Stimulated activated CD4-positive, alpha-beta T cell treated with anti-CD3 and anti-CD28 coated beads, Interleukin-15, amount 100 ng/mL, for 1 hour (primary cell): ENCODE data around the gene CCL14.

Experiments used
- DNase-seq, 2 donors: peaks; one replicate each; pipeline ENCODE4 v3.0.0-alpha.2; 2020; ENCODE audit warnings: low read depth in 1 of 2, low spot score in 1 of 2

CCL14 gene

GRCh38 chr17:35991075-35991474 is 4.5 kb upstream of the CCL14 start:
- no peak for DNase-seq

DNA sequence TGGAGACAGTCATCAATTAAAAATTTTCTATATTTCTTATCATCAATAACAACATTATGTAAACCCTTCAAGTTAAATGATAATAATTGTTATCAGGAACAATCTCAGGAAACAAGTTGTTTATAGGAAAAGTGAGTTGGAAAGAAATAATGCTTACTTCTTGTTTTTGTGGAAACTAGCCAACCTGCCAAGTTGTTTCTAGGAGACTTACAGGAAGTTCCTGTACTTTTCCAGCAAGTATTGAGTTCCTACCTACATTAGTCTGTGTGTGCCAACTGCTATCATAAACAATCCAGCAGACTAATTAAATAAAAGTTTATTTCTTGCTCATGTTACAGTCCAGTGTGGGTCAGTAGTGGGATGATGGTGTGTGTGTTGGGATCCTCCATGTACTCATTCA is 1.6 kb upstream of the CCL14 start:
- no peak for DNase-seq

DNA sequence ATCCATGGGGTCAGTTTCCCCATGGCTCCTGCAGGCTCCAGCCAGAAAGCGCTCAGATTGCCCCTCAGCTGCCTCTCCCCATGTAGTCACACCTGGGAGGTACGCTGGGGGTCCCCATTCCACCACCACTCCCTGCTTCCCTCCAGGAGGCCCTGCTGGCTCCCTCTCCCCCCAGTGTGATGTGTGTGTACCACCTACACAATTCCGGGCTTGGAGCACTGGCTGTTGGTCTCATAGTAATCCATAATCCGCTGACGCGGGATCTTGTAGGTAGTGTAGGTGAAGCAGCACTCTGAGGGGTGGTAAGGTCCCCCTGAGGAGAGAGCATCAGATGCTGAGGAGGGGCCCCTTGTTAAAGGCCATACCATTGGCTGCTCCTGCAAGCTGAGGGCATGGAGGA is 2.4 kb downstream of the CCL14 start:
- DNase-seq, result no peak

- no peak for DNase-seq
Observed at GRCh38 chr17:35982409-35983191, 3.9 kb downstream of the CCL14 start.

- no peak for DNase-seq
Observed at GRCh38 chr17:35981908-35982330, 4.6 kb downstream of the CCL14 start.

GRCh38 chr17:35981246-35981645 is 5.3 kb downstream of the CCL14 start, which contains the start of gene CCL16:
Gene CCL16 (minus strand): TSS chr17:35981497. CDS start chr17:35981420, 77 bp downstream.
- no peak for DNase-seq

DNA sequence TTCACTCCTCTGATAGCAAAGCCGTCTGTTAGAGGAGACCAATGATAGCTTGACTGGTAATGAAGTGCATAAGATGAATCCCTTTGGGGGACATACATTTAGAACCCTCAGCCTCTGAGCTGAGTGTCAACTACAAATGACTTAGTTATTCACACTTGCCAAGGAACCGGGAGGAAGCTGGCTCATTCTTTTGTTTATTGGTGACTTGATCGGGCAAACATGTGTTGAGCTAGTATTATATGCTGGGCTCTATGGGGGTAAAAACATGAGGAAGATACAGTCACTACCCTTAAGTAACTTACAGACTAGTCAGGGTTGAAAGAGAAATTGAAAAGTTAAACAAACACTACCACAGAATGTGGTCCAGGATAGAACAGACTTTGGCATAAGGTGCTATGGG is 8.2 kb downstream of the CCL14 start:
- no peak for DNase-seq

DNA sequence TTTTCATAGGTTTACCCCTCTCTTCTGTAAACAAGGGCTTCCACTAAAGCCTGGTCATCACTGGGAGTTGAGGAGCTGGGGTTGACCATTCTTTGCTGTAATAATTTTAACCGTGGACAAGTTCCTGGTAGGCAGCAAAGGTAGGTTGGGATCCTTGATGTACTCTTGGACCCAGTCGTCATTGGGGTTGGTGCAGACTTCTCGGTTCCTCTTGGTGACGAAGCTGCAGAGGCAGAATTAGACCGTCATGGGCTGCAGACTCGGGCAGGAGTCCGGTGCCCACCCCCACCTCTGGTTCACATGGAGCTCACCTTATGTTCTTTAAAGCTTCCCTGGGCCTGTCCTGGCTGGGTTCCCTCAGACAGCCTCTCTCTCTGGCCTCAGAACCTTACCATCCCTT is 9.0 kb downstream of the CCL14 start:
- no peak for DNase-seq

GRCh38 chr17:35973333-35974260 is 12.9 kb downstream of the CCL14 start:
- DNase-seq, result no peak

DNA sequence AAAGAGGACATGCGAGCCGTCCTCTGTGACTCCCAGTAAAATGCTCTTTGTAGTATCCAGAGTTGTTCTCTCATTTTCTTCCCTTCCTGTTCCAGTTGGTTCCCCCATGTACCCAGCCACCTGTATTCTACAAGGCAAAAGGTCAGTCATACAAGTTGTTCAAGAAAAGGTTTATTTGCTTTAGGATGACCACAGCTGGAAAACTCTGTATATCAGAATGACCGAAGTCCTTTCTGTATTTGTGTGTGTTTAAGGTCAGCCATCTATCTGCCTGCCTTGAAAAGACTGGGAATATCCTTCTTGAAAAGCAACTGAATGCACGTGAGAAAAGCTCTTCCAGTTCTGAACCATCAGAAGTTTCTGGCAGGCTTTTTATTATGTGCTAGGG is 13.6 kb downstream of the CCL14 start:
- DNase-seq, result no peak

GRCh38 chr17:35972535-35972934 is 14.0 kb downstream of the CCL14 start:
- no peak for DNase-seq

GRCh38 chr17:35972066-35972465 is 14.5 kb downstream of the CCL14 start:
- no peak for DNase-seq

DNA sequence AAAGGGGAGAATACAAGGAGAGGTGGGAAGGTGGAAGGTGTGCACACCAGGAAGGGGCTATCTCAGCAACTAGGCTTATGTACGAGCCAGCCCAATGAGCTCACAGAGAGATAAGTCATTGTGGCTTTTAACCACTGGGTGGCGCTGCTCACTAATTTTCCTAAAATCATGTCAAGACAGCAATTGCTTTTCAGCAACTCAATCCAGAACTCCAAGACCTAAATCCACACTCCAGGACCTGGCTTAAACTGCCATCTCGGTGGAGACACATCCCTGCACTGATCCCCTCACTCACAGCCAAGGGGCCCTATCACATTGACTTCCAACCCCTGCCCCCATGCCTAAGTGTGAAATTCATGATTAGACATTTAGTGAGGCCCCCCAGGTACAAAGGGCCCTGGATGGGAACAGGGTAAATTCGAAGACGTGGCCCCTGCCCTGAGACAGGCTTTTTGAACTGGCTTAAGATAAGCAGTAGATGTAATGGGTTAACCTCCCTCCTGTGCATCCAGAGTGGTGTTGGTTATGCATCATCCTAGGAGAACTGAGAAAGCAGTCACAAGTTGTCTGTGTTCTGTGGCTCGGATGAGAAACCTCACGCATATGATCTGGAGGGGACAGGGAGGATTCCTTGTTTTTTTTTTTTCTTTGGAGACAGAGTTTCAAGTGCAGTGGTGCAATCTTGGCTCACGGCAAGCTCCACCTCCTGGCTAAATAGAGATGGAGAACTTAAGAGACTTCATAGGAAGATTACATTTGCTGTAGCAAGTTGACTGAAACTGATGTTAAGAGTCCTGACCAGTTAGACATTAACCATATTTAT is 16.8 kb downstream of the CCL14 start:
- DNase-seq, result peak; percentile 21 to 30

GRCh38 chr17:35968520-35969054 is 17.9 kb downstream of the CCL14 start:
- DNase-seq, result no peak

DNA sequence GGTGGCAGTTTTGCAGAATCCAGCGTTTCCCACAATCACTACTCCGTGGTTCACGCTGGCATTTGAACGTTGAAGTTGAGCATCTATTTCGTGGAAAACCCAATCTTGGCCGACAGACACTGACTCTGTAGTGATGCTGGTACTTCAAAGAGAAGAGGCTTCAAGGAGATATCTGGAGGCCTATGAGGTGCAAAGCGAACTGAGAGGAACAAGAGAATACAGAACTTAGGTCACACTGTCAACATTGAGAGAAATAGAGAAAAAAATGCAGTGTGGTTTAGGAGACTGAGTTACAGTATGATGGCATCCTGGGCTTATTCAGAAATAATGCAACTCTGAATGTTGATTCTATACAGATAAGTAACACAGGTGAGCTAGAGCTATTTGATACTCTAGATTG is 21.3 kb downstream of the CCL14 start:
- DNase-seq, result no peak

DNA sequence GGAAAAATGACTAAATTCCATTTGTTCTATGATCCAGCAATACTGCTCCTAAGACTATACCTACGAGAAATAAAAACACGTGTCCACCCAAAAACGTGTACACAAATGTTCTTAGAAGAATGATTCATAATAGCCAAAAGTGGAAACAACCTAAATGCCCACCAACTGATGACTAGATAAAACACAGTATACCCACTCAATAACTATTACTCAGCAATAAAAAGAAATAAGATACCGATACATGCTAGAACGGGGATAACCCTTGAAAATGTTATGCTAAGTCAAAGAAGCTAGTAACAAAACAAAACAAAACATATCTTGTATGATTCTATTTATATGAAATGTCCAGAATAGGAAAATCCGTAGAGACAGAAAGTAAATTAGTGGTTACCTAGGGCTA is 22.9 kb downstream of the CCL14 start:
- no peak for DNase-seq

DNA sequence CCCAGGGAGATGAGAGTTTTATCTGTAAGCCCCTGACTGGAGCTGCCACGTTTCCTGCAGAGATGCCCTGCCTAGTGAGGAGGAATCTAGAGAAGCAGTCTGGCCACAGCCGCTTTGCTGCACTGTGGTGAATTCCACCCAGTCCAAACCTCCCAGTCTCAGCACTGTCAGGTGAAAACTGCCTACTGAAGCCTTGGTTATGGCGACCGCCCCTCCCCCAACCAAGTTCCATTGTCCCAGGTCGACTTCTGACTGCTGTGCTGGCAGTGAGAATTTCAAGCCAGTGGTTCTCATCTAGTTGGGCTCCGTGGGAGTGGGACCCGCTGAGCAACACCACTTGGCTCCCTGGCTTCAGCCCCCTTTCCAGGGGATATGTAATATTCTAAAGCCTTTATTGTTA is 32.8 kb downstream of the CCL14 start:
- no peak for DNase-seq

GRCh38 chr17:35949401-35949800 is 37.1 kb downstream of the CCL14 start:
- no peak for DNase-seq

GRCh38 chr17:35948092-35948491 is 38.4 kb downstream of the CCL14 start:
- no peak for DNase-seq

DNA sequence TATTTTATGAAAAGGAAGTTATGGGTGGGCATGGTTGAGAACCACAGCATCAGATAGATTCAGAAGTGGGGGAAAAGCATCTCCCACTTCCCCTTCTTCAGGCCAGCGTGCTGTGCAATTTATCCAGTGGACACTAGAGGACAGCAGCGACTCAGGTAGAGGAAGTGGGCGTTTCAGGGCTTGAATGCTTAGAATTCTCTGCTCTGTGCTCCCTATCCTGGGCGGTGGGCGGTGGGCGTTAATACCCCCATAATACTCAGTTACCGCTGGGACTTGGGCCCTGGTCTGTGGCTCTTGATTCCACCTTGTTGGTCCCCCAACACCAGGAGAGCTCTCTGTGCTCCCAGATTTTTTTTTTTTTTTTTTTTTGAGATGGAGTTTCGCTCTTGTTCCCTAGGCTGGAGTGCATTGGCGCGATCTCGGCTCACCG is 39.4 kb downstream of the CCL14 start:
- peak in 1 of 2 donors; percentile 24 for DNase-seq

DNA sequence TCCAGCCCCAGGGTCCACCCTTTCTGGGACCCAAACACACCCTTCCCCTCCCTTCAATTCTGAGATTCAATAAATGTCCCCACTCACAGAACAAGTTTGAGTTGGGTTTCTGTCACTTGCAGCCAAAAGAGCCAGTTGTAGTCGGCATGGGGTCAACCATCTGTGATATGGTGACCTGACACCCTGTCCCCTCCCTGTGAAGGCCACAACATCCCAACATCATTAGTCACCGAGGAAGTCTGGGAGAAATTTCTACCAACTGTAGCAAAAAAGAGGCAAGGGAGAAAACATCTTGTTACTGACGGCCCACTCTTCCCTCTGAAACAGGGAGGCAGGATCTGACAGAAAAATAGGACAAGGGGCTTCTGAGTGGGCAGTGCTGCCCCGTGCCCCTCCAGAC is 42.4 kb downstream of the CCL14 start:
- DNase-seq, result no peak
